Measurements from ENCODE around the gene MRPL40.
"Not testable (repeated sequence)": the region's sequence is repeated elsewhere in the genome, so short reads cannot be mapped to it uniquely, and the experiment has no call there.

Gene MRPL40

GRCh38 chr22:19442166-19442565, 9.8 kb downstream of the MRPL40 start:
- no peak for DNase-seq

GRCh38 chr22:19443544-19444211, 11.3 kb downstream of the MRPL40 start:
- no peak for DNase-seq

- not testable (repeated sequence) for DNase-seq
Measured at GRCh38 chr22:19445279-19445982, 13.1 kb downstream of the MRPL40 start.

- DNase-seq: no peak
Measured at GRCh38 chr22:19446603-19447329, 14.4 kb downstream of the MRPL40 start.

GRCh38 chr22:19447330-19448075, 15.2 kb downstream of the MRPL40 start, which contains the start of gene C22orf39:
Gene C22orf39, minus strand, starts transcription at chr22:19447711. Its CDS starts 23 bp downstream, at chr22:19447688.
- DNase-seq: peak; percentile 88

- no peak for DNase-seq
Measured at GRCh38 chr22:19448076-19448607, 15.8 kb downstream of the MRPL40 start.

GRCh38 chr22:19448739-19449421, 16.5 kb downstream of the MRPL40 start:
- peak; percentile 83 for DNase-seq

GRCh38 chr22:19449422-19449767, 17.1 kb downstream of the MRPL40 start:
- DNase-seq: no peak

- DNase-seq: no peak
Measured at GRCh38 chr22:19450363-19451175, 18.2 kb downstream of the MRPL40 start.

- DNase-seq: no peak
Measured at GRCh38 chr22:19451570-19451969, 19.2 kb downstream of the MRPL40 start.

- DNase-seq: no peak
Measured at GRCh38 chr22:19453718-19454117, 21.4 kb downstream of the MRPL40 start.

GRCh38 chr22:19454156-19454555, 21.8 kb downstream of the MRPL40 start:
- no peak for DNase-seq

GRCh38 chr22:19455033-19455432, 22.7 kb downstream of the MRPL40 start:
- DNase-seq: no peak

GRCh38 chr22:19455585-19456370, 23.4 kb downstream of the MRPL40 start:
- DNase-seq: no peak

- DNase-seq: no peak
Measured at GRCh38 chr22:19456541-19456940, 24.2 kb downstream of the MRPL40 start.

GRCh38 chr22:19457828-19458428, 25.6 kb downstream of the MRPL40 start:
- DNase-seq: no peak

GRCh38 chr22:19460036-19460435, 27.7 kb downstream of the MRPL40 start:
- DNase-seq: no peak

- no peak for DNase-seq
Measured at GRCh38 chr22:19461506-19461905, 29.2 kb downstream of the MRPL40 start.

GRCh38 chr22:19463008-19463407, 30.7 kb downstream of the MRPL40 start:
- DNase-seq: no peak

Data from stimulated activated CD4-positive, alpha-beta T cell treated with anti-CD3 and anti-CD28 coated beads, Interleukin-1b, Interleukin-23, amount 100 ng/mL, for 48 hours (primary cell).